Mucosa of descending colon (tissue), 3 donors: ENCODE measurements around the gene ACTA2. TPM values are rescaled to one million over a fixed set of nuclear protein-coding genes. Genes with fewer than 3 reads are reported as not detected.

Experiments
- ATAC-seq: fragments of 200-7000 bp; cut with Tn5 transposase; one replicate; pipeline ENCODE4 v1.9.1; 2020; ENCODE audit warnings: mild to moderate bottlenecking, moderate library complexity
- DNase-seq, 3 donors: peaks; one replicate each; pipeline ENCODE4 v3.0.0-alpha.2; 2020
- H3K36me3 ChIP-seq: fragments of 200-600 bp; one replicate; pipeline ENCODE4 v1.8.0; 2021; ENCODE audit warnings: low read depth, mild to moderate bottlenecking
- H3K4me1 ChIP-seq: fragments of 200-600 bp; one replicate; pipeline ENCODE4 v1.8.0; 2021; ENCODE audit warnings: low read depth, mild to moderate bottlenecking
- H3K4me3 ChIP-seq: fragments of 200-600 bp; one replicate; pipeline ENCODE4 v1.8.0; 2021; ENCODE audit warnings: mild to moderate bottlenecking
- H3K9me3 ChIP-seq: fragments of 200-600 bp; one replicate; pipeline ENCODE4 v1.8.0; 2021; ENCODE audit warnings: mild to moderate bottlenecking
- intact Hi-C, 2 donors: fragments of 100-400 bp; cut with DNase I in 1 of 2; cut with micrococcal nuclease in 1 of 2; formaldehyde crosslinking; loops; one replicate each; pipeline versions ENCODE4 v1.11.0 to v1.11.1; 2022; cut with DNase I, micrococcal nuclease
- total RNA-seq, 3 donors: library from RNA; stranded (reverse); fragmentation: NEBNext Ultra II Directional in 2 of 3; extraction: Animal tissue kit (Norgen Biotek cat#: 25700) in 2 of 3; gene quantifications; one replicate each; pipeline versions ENCODE4 v1.2.1 to v1.2.4, GENCODE V29; 2021 to 2023
- TF ChIP-seq, protein P1 (sequence below): fragments of 200-600 bp; IDR thresholded peaks from one replicate; pipeline ENCODE4 v1.8.0; 2022; ENCODE audit warnings: antibody characterized with exemption, mild to moderate bottlenecking
- donor health status: DM: no; HTN: no; CAD: no; lungs with moderate emphysema.
- donor health status: DM: no; HTN: no; CAD: no.
- donor health status: DM: no; HTN: yes; CAD: no.

Gene ACTA2
- total RNA-seq, 3 donors from 2014 or later, result 80.6 to 920 (median 253) TPM

DNA sequence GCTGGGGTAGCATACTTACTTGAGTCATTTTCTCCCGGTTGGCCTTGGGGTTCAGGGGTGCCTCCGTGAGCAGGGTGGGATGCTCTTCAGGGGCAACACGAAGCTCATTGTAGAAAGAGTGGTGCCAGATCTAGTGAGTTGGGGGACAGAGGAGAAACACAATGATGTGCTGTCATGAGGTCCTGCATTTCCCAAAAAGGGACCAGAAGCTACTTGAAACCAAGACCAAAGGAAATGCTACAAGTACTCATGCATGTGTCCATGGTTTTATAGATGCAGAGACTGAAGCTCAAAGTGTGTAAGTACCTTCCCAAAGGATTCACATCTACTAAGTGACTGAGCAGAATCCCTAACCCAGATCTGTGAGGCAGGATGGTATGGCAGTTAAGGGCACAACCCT lies 8.8 kb downstream of the ACTA2 start:
- ATAC-seq, result no peak
- Histone ChIP-seq H3K4me1 (no peaks in the 10 kb centered on the region), H3K4me3 (no peak overlapping the region), H3K36me3 (no peaks in the 10 kb centered on the region), H3K9me3 (no peaks in the 10 kb centered on the region)
- intact Hi-C loops, result no loop called here
- TF ChIP-seq, protein P1, sequence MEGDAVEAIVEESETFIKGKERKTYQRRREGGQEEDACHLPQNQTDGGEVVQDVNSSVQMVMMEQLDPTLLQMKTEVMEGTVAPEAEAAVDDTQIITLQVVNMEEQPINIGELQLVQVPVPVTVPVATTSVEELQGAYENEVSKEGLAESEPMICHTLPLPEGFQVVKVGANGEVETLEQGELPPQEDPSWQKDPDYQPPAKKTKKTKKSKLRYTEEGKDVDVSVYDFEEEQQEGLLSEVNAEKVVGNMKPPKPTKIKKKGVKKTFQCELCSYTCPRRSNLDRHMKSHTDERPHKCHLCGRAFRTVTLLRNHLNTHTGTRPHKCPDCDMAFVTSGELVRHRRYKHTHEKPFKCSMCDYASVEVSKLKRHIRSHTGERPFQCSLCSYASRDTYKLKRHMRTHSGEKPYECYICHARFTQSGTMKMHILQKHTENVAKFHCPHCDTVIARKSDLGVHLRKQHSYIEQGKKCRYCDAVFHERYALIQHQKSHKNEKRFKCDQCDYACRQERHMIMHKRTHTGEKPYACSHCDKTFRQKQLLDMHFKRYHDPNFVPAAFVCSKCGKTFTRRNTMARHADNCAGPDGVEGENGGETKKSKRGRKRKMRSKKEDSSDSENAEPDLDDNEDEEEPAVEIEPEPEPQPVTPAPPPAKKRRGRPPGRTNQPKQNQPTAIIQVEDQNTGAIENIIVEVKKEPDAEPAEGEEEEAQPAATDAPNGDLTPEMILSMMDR, result no peak
- no peak for DNase-seq

DNA sequence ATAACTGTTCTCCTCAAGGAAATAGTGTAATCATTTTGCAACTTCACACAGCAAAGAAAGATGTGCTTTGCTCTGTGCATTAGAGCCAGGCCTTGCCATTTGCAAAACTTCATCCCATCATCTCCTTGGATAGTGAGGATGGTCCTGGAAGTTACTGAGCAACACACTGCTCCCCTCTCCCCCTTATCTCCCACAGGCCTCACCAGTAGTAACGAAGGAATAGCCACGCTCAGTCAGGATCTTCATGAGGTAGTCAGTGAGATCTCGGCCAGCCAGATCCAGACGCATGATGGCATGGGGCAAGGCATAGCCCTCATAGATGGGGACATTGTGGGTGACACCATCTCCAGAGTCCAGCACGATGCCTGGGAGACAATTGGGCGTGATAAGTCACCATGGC lies 11.5 kb downstream of the ACTA2 start:
- Histone ChIP-seq H3K36me3 (no peaks in the 10 kb centered on the region), H3K4me3 (no peak overlapping the region), H3K4me1 (no peaks in the 10 kb centered on the region), H3K9me3 (no peaks in the 10 kb centered on the region)
- DNase-seq (no peak), ATAC-seq (no peak)
- TF ChIP-seq, protein P1, result no peak
- intact Hi-C loops, result no loop called here

DNA sequence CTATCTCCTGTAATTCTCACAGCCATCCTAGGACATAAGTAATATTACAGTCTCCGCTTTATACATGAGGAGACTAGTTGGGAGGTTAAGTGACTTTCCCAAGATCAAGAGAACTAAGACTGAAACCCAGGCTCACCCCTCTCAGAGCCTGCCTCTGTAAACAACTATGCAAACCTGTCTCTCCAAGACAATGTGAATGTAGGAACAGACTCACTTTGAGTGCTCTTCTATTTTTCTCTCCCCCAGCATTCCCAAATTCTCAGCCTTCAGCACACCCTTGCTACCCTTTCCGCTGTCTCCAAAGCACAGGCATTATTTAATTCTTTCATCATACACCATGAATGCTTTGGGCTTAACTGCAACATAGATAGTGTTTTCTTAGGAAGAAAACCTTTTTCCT lies 13.6 kb downstream of the ACTA2 start:
- H3K4me1 ChIP-seq, result peaks cover 11% of the 10 kb centered on the region
- ATAC-seq, result no peak
- no peaks in the 10 kb centered on the region for H3K36me3 ChIP-seq
- no peak for DNase-seq
- no peak overlapping the region for H3K4me3 ChIP-seq
- intact Hi-C loops, result loop anchor here (5.0 kb wide), 2 partner anchors 48 to 278 kb away; no protein-coding TSS in a partner anchor
- TF ChIP-seq, protein P1, result no peak
- no peaks in the 10 kb centered on the region for H3K9me3 ChIP-seq

DNA sequence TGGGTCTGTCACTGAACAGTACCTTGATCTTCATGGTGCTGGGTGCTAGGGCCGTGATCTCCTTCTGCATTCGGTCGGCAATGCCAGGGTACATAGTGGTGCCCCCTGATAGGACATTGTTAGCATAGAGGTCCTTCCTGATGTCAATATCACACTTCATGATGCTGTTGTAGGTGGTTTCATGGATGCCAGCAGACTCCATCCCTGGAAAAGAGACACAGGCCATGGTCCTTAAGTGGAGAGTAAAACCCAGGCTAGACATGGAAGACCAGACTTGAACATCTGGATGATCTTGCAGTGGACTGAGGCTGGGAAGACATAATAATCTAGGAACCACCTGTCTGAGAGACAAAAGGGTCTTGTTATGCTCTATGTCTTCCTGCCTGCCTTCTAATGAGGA lies 14.5 kb downstream of the ACTA2 start:
- no peaks in the 10 kb centered on the region for H3K36me3 ChIP-seq
- intact Hi-C loops, result loop anchor here (5.0 kb wide), 2 partner anchors 49 to 279 kb away; no protein-coding TSS in a partner anchor

DNA sequence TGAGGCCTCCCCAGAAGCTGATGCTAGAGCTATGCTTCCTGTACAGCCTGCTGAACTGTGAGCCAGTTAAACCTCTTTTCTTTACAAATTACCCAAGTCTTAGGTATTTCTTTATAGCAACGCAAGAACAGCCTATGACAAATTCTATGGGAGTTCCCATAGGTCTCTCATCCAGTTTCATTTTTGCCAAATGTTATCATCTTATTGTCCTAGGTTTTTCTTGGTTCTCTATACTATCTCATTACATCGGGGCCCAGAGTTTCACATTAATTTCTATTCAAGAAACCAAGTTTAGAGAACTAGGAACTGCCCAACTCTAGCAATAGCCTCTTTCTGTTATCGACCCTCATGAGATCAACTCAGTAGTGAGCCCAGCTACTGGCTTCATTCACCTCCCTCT lies 15.9 kb downstream of the ACTA2 start:
- H3K9me3 ChIP-seq, result no peaks in the 10 kb centered on the region
- H3K4me1 ChIP-seq, result peaks cover 21% of the 10 kb centered on the region
- no peak overlapping the region for H3K4me3 ChIP-seq
- intact Hi-C loops, result loop anchor here (5.0 kb wide), 2 partner anchors 51 to 281 kb away; no protein-coding TSS in a partner anchor
- H3K36me3 ChIP-seq, result no peaks in the 10 kb centered on the region
- ATAC-seq (no peak), DNase-seq (no peak)
- TF ChIP-seq, protein P1, result no peak

More for the DNA sequence above, 14.5 kb downstream of the ACTA2 start:
- Histone ChIP-seq H3K4me1 (peaks cover 11% of the 10 kb centered on the region), H3K9me3 (no peaks in the 10 kb centered on the region), H3K4me3 (no peak overlapping the region)
- TF ChIP-seq, protein P1, result no peak
- DNase-seq (no peak), ATAC-seq (no peak)
